Ecto neural progenitor cell (in vitro differentiated cells): ENCODE measurements around the gene HELB.
"Not testable (repeated sequence)": the region's sequence is repeated elsewhere in the genome, so short reads cannot be mapped to it uniquely, and the experiment has no call there.

Source experiments
- DNase-seq: peaks from one replicate; pipeline ENCODE4 v3.0.0-alpha.2; 2018; ENCODE audit warnings: low spot score

HELB gene

DNA sequence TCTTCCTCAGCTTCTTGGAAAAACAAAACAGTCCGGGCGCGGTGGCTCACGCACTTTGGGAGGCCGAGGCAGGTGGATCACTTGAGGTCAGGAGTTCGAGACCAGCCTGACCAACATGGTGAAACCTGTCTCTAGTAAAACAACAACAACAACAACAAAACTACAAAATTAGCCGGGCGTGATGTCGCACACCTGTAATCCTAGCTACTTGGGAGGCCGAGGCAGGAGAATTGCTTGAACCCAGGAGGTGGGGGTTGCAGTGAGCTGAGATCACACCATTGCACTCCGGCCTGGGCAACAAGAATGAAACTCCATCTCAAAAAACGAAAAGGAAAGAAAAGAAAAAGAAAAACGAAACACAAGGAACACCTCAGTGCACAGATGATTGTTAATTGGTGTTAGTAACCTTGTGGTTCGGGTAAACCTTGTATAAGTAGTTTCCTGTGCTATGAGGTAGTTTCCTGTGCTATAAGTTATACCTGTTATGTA lies 1.1 kb downstream of the HELB start:
- not testable (repeated sequence) for DNase-seq

DNA sequence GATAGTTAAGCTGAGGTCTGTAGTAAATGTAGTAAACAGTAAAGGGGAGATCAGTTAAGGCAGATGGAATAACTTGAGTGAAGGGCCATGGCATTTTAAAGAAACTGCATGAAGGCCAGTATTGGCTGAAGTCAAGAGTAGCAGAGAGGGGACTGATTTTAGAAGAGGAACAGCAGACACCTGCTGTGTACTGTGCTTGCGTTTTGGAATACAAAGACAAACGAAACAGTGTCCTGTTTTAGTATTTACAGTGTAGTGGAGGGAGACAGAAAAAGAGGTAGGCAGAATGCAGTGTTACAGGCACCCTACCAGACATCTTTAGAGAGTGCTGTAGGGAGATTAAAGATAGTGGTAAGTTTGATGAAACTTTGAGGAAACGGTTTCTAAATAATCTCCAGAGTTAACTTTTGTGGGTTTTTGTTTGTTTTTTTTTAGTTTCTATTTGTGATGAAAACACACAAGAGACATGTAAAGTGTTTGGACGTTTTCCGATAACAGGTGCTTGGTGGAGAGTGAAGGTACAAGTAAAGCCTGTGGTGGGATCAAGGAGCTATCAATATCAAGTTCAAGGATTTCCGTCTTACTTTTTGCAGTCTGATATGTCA lies 2.1 kb downstream of the HELB start:
- no peak for DNase-seq

DNA sequence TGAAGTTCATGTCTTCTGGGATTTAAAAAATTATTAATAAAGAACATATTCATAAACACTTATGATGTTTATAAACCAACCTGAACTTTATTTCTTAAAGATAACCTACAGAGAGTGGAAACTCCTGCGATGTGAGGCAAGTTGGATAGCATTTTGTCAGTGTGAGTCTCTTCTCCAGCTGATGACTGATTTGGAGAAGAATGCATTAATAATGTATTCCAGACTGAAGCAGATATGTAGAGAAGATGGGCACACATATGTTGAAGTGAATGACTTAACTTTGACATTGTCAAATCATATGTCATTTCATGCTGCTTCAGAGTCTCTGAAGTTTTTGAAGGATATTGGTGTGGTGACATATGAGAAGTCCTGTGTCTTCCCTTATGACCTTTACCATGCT lies 7.3 kb downstream of the HELB start:
- no peak for DNase-seq

DNA sequence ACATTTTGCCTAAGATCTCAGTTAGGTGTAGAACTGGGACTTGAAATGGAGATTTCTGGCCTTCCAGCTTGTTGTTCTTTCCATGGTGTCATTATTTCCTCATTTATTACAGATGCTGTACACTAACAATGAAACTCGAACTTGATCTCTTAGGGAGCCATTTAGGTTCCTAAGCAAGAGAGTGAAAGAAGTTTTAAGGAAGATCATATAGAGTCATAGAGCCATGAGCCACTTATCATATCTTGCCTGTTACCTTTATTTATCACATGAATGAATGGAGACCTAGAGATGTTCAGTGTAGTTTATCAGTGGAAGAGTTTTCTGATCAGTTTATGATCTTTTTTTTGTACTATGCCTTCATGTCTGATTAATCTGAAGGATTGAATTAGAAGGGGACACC lies 9.9 kb downstream of the HELB start:
- no peak for DNase-seq

DNA sequence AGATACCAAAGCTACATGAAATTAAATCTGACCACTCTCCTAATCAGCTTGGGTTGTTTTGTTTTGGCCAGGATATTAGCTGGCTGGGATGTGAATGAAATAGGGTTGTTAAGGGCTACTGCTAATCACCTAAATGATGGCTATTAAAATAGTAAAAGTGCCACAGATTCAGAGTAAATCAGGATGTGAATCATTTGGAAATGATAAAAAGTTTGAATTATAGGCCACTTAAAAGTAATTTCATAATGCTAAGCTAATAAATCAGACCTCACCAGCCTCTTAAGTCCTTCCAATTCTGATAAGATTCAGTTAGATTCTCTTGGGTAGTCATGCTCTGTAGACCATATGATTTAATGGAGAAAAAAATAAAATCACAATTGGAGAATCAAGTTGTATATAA lies 12.0 kb downstream of the HELB start:
- no peak for DNase-seq

DNA sequence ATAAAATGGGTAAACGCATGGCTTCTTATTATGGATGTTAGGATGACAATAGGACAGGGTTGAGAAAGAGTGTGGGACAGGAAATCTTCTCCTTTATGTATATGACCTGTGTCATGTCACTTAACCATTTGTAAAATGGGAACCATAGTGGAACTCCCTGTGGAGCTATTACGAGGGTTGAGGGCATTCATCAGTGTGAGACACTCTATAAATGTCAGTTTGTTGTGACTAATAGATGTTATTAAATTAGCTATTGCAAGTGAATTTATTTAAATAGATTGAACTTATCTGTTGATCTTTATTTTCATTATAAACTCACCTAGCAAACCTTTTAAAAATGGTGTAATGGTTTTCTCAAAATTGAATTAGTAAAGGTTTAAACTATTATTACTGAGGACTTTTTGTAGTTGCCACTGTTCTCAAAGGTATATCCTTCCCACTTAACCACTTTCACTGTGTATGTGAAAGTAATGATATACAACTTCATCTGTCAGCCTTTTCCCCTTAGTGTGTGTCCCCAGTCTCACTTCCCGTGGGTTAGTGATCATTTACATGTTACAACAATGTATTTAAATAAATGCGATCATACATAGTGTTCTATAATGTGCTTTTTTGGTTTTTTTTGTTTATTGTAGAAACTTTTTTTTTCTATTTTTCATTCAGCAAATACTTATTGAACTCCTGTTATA lies 17.1 kb downstream of the HELB start:
- DNase-seq = no peak

DNA sequence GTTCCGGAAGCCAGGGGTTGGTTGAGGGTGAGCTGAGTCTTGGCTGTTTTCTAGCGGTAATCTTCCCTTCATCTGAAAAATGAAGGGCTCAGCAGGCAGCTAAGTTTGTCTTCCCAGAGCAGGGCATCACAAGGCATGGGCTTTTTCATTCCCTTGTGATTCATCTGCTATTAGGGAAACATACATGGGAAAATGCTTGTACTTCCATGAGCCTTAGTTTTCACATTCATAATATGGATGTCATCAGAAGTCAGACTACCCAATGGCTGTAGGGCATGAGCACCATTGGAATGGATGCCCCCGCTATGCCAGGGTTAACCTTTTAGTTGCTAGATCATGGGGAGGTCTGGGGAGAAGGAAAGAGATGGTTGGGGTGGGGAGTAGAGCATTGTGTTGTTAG lies 18.7 kb downstream of the HELB start:
- DNase-seq = no peak

DNA sequence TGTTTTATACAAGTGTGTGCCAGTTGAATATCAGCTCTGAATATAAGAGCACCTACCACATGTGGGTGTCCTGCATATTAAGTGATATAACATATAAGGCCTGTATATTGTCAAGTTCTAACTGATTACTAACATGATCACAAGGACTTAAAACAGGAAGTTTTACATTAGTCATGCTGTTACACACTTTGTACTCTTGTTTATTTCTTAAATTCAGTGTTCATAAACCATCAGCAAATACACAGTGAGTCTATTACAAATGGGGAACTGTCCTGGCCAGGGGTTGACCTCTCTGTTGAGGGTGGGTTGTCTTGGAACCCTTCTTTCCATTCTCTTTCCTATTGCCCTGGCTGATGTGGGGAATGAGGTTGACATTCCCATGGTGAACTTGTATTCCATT lies 19.1 kb downstream of the HELB start:
- DNase-seq = no peak

DNA sequence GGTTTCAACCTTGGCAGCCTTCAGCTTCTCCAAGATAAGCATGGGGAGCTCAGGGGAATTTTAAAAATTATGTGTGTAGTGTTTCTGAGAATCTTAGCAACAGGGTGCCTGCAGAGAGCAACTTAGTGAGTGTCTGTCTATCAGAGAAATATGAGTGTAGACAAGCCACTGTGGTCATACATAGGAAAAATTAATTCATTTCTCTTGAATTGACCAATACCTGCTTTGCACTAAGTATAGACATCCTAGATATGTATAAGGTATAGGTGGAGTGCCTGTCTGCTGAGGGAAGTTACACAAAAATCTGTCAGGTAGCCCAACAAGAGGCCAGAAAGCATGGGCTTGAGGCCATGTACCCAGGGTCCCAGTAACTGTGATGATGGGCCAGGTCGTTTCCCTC lies 20.7 kb downstream of the HELB start:
- no peak for DNase-seq

DNA sequence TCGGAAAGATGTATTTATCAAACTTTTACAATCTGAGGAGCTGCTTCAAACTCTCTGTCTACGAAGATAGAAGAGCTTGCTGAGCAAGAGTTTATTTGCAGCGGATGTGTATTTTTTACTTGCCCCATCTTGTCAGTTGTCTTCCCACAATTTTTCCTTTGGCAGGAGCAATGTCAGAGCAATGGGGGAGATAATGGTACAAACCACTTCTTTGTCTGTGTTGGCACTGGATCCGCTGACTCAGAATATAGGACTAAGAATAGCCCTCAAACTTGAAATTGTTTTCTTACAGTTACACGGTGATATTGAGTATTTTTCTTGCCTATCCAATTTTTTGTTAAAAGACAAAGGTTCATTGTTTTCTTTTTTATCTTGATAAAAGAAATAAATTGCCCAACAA lies 27.6 kb downstream of the HELB start:
- no peak for DNase-seq

DNA sequence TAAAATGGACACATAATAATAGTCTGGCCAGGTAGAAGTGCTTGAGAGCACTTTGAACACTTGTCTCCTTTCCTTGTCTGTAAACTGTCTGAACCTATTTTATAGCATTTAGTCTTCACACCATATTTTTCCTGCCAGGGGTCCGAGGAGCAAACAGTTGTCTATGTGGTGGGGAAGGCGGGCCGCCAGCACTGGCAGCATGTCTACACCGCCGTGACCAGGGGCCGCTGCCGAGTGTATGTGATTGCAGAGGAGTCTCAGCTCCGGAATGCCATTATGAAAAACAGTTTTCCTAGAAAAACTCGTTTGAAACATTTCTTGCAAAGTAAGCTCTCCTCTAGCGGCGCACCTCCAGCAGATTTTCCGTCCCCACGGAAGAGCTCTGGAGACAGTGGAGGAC lies 28.7 kb downstream of the HELB start:
- DNase-seq = no peak

DNA sequence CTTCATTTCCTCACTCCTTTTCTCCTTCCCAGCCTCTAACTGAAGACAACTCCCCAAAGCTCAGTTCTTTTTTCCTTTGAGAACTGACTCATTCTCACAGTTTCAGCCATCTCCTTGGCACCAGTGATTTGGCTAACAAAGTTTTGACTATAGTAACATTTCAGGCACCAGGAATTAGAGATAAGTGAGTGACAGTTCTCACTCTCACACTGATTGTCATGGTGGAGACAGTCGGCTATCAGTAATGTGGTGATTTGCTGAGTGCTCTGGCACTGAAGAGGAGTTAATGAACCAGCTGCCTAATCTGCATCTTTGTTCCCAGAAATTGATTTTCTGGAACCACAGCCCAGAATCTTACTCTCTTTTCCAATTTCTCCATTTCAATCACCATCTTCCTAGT lies 29.5 kb downstream of the HELB start:
- DNase-seq = no peak

DNA sequence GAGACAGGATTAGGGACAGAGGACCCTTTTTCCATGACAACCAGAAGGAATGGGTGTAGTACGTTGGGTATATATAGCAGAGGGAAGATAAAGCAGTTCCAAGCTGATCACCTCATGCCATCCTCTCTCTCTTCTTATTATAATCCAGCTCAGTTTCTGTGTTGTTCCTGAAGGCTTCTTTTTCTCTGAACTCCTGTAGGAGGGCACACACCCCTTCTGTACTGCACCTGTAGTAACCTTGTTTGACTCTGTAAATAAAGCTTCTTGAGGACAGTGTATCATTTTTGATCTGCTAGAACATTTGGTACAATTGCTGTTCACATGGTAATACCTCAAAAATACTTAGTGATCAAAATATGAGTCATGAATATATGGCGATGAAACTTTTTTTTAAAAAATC lies 33.5 kb downstream of the HELB start:
- no peak for DNase-seq

DNA sequence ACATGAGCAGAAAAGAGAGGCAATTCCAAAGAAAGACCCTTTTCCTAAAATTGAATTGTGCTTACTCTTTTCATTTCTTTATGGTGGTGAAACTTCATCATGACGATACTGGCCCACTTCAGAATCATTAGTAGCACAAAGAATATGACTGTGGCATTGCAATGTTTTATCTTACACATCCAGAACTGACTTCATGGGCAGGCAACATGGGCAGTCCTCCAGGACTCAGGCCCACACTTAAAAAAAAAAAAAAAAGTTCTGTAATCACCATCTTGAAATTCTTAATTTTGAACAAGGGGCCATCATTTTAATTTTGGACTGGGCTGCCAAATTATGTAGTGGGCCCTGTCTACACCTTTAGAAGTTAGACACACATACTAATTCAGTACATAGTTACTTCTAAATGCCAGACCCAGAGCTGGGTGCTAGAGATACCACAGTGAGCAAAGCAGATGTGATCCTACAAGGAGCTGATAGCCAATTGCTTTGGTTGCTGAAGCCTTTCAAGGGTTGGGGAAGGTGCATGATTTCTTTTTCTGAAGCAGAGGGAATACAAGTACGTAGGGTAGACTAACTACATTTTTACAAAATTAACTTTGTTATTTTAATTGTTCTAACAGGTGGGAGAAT lies 35.2 kb downstream of the HELB start:
- DNase-seq = no peak

DNA sequence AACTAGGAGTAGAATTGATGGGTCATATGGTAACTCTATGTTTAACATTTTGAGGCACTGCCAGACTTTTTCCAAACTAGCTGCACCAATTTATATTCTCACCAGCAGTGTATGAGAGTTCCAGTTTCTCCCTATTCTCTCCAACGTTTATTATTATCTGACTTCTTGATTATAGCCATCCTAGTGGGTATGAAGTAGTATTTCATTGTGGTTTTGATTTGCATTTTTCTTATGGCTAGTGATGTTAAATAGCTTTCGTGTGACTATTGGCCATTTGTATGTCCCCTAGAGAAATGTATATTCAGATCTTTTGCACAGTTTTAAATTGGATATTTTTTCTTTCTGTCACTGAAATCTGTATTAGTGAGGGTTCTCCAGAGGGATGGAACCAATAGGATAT lies 37.8 kb downstream of the HELB start:
- DNase-seq = no peak

DNA sequence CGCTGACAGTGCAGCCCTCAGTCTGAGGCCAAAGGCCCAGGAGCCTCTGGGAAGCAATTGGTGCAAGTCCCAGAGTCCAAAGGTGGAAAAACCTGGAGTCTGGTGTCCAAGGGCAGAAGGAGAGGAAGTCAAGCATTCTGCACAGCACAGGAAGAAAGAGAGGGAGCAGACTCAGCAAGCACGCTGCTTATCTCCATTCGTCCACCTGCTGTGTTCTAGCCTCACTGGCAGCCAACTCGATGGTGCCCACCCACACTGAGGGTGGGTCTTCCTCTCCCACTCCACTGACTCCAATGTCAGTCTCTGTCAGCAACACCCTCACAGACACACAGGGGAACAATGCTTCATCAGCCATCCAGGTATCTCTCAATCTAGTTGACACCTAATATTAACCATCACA lies 38.8 kb downstream of the HELB start:
- DNase-seq = no peak

DNA sequence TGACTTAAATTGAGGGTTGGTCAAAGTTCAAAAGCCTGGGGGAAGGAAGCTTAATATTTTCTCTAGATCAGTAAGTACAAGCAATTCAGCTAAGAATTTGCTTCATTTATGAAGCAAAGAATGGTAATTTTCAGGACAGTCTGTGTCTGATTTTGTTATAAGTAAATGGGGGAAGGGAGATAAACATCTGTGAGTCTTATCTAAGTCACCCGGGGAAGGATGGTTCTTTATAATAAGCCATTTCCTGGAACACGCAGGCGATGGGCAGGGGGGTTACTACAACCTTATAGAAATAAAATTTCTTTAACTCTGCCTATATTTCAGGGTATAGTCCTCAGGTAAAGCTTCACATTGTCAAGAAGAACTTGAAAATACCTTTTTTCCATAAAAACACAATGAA lies 42.9 kb downstream of the HELB start:
- DNase-seq = no peak

DNA sequence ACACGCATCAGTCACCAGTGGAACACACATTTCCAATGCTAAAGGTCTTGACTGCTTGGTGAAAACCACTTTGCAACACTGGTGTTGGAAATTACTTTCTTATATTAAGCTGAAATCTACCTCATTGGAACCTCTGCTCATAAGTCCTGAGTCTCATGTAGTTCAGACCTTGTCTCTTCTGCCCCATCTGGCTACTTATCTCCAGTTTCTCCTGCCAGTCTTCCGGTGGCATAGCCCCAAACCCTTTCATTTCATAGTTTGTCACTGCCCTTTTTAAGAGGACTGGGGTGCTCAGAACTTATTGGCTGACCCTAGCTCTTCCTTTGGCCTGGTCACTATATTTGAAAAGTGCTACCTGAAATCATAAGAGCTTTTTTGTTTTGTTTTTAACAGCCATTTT lies 43.7 kb downstream of the HELB start:
- no peak for DNase-seq

DNA sequence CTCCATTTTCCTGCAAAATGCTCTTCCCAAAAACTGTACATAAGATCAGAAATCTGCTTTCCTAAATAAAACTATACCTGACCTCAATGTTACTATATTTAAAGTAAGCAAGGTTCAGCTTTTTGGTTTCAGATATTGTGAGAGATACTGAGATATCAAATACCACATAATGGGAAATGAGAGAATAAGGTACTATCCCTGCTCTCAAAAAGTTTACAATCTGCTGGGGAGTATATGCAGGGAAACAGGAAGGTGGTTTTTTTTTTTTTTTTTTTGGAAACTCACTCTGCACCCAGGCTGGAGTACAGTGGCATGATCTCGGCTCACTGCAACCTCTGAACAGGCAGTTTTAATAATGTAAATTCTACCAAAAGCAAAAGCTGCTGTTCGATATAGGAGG lies 49.0 kb downstream of the HELB start:
- no peak for DNase-seq

DNA sequence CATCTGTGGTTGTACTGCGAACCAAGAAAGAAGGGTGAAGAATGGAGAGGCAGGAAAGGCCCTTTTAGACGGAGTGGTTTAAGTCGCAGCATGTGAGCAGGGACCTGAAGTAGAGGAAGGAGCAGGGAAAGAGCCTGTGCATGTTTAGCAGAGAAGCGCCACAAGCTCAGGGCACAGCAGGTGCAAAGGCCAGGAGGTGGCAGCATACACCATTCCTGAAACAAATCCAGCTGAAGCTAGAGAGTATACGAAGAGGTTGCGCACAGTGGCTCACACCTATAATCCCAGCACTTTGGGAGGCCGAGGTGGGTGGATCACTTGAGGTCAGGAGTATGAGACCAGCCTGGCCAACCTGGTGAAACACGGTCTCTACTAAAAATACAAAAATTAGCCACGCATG lies 49.9 kb downstream of the HELB start:
- peak; percentile 72 for DNase-seq

DNA sequence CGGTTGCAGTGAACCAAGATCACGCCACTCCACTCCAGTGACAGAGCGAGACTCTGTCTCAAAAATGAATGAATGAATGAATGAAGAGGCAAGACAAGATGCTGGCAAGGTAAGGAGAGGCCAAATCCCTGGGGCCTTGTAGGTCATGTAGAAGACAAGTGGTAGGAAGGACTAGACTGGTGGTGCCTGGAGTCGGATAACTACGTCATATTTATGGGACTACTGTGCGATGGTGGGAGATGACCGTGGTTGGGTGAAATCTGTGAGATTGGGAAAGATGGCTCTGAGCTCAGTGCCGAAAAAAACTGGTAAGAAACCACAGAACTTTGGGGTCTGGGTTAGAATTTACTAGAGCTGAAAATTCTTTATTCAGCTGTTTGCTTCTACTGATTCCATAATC lies 50.6 kb downstream of the HELB start:
- DNase-seq = no peak

DNA sequence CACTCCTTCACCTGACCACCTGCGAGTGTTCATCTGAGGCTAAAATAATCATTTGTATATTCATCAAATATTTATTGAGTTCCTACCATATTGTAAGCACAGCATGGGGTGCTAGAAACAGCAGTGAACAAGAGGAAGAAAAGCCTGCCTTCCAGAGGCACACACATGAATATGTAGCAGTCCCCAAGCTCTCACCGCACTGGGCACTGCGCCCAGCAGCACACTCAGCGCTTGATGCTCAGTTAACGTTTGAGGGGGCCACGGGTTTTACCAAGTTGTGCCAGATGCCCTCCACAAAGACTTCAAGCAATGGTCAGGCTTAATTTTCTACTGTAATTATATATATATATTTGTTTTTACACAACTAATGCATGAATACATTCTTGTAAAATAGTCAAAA lies 52.0 kb downstream of the HELB start:
- no peak for DNase-seq

DNA sequence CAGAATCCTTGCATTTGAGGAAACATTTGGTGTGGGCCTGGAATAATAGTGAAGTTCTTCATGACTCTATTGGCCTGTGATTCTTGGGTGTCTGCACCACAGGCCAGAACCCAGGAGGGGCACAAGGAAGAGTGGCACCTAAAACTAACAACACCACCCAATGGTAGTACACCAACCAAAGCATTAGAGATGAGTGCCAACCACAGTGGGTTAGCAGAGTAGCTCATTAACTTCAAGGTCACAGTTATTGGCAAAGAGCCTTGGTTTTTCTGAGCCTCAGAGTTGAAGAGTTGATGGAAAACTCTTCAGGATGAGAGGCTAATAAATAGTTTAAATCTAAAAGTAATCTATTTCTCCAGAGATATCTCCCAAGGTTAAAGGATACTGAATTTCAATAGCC lies 57.0 kb downstream of the HELB start:
- DNase-seq = peak; percentile 8

DNA sequence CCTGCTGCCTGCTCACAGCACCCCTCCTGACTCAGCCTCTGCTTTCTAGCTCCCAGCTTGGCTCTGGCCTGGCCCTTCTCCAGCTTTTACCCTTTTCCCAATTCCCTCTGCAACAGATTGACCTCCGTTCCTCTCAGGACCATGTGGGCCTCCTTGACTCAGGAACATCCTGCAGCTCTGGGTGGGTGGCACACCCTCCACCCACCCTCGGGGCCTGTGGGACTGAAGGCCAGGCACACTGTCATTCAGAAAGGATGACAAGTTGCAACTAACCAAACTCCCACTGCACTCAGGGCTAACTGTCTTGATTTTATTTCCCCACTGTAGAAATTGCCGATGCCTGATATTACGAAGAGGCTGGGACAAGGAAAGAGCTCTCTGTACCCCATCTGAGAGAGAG lies 59.4 kb downstream of the HELB start:
- DNase-seq = no peak
